ENCODE results near the gene CASKIN1. TPM values are rescaled to one million over a fixed set of nuclear protein-coding genes. Genes with fewer than 3 reads are reported as not detected.

The CASKIN1 gene
- total and polyA plus RNA-seq, 4 donors, result under 0.01 to 0.17 (median 0.09) TPM; not detected in 1

DNA sequence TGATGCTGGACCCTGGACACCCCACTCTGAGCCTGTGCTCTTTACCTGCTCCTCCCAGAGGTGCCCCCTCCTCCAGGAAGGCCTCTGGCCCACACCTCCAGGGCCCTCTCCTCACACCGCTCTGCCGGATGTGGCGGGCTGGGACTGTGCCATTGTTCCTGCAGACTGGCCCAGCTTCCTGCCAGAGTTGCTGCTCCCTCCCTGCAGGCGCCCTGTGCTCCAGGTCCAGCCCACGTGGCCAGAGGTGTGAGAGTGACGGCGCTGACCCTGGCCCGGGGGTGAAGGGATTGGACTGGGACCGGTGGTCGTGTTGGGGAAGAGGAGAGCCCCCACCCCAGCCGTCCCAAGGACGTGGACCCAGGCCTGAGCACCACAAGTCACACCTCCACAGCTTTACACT is 32.7 kb upstream of the CASKIN1 start:
- no peak for DNase-seq (ENCODE audit: low spot score)
- TF ChIP-seq HNF4G (IDR thresholded peaks at IDR 0.05) (no peak), ATF3 (IDR thresholded peaks at IDR 0.05) (no peak), ZBTB33 (IDR thresholded peaks at IDR 0.05) (no peak), GABPA (IDR thresholded peaks at IDR 0.05 in 1 of 2, conservative IDR thresholded peaks at IDR 0.05 in 1 of 2) (no peak), HNF4A (conservative IDR thresholded peaks at IDR 0.05) (no peak), TAF1 (conservative IDR thresholded peaks at IDR 0.05) (no peak), FOXA1 (IDR thresholded peaks at IDR 0.05) (no peak), FOXA2 (IDR thresholded peaks at IDR 0.05) (no peak), JUND (IDR thresholded peaks at IDR 0.05) (no peak), YY1 (IDR thresholded peaks at IDR 0.05) (no peak), RAD21 (IDR thresholded peaks at IDR 0.05) (no peak), SP1 (IDR thresholded peaks at IDR 0.05) (no peak), REST (IDR thresholded peaks at IDR 0.05) (no peak), EGR1 (IDR thresholded peaks at IDR 0.05; ENCODE audit: low read depth in 2 of 2) (no peak), RXRA (IDR thresholded peaks at IDR 0.05) (no peak), NR2F2 (IDR thresholded peaks at IDR 0.05) (no peak)
- TF ChIP-seq, protein P1, sequence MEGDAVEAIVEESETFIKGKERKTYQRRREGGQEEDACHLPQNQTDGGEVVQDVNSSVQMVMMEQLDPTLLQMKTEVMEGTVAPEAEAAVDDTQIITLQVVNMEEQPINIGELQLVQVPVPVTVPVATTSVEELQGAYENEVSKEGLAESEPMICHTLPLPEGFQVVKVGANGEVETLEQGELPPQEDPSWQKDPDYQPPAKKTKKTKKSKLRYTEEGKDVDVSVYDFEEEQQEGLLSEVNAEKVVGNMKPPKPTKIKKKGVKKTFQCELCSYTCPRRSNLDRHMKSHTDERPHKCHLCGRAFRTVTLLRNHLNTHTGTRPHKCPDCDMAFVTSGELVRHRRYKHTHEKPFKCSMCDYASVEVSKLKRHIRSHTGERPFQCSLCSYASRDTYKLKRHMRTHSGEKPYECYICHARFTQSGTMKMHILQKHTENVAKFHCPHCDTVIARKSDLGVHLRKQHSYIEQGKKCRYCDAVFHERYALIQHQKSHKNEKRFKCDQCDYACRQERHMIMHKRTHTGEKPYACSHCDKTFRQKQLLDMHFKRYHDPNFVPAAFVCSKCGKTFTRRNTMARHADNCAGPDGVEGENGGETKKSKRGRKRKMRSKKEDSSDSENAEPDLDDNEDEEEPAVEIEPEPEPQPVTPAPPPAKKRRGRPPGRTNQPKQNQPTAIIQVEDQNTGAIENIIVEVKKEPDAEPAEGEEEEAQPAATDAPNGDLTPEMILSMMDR (IDR thresholded peaks at IDR 0.05; ENCODE audit: low read depth, low read length, missing input control), result no peak
- TF ChIP-seq, protein P2, sequence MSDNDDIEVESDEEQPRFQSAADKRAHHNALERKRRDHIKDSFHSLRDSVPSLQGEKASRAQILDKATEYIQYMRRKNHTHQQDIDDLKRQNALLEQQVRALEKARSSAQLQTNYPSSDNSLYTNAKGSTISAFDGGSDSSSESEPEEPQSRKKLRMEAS (IDR thresholded peaks at IDR 0.05), result no peak
- 90% methylated on average over 12 of the region's 12 CpGs for WGBS
- Histone ChIP-seq H3K27me3 (ENCODE audit: control insufficient read depth in 4 of 4, insufficient read depth in 4 of 4, low read length in 3 of 4) (no peaks in the 10 kb centered on the region), H3K9ac (ENCODE audit: low read depth in 1 of 2, low read length in 2 of 2) (no peak overlapping the region), H3K9me3 (ENCODE audit: control insufficient read depth in 4 of 4, low read length in 3 of 4) (no peaks in the 10 kb centered on the region), H3K4me1 (ENCODE audit: control insufficient read depth in 4 of 4, insufficient read depth in 4 of 4, low read length in 3 of 4) (peaks cover 10 to 30% (median 24%) of the 10 kb centered on the region in 4 donors), H3K27ac (ENCODE audit: low read depth in 1 of 2, low read length in 2 of 2) (no peak overlapping the region), H3K4me3 (ENCODE audit: low read depth in 1 of 3, low read length in 3 of 3) (no peak overlapping the region), H3K36me3 (ENCODE audit: control insufficient read depth in 4 of 4, insufficient read depth in 3 of 4, low read depth in 1 of 4, low read length in 3 of 4) (peaks cover 0 to 51% (median 26%) of the 10 kb centered on the region in 4 donors)
